HCT116 (cell line): Measurements from ENCODE around the gene RIMS1. TPM values are rescaled to one million over a fixed set of nuclear protein-coding genes. Genes with fewer than 3 reads are reported as not detected.

Source experiments
- ATAC-seq: fragments of 200-7000 bp; cut with Tn5 transposase; 2 replicates; pipeline ENCODE4 v1.9.1; 2020; ENCODE audit warnings: mild to moderate bottlenecking, moderate library complexity
- BruUV-seq: library from RNA; stranded (reverse); fragments of 400-500 nt; replicated peaks from 2 replicates; lab custom pipeline; 2021; lab: Mats Ljungman, UMichigan
- CTCF ChIA-PET: fragments of 300-600 bp; sonication (Branson Sonifier 250); formaldehyde crosslinking; loops from one replicate; lab custom pipeline; 2021; ENCODE audit warnings: antibody characterized with exemption; lab: Charles Lee
- POLR2A ChIA-PET: fragments of 300-600, 350-600 bp; sonication (Branson Sonifier 250); formaldehyde crosslinking; loops from one replicate; lab custom pipeline; 2021; ENCODE audit warnings: antibody characterized with exemption; lab: Charles Lee
- RAD21 ChIA-PET, 2 experiments: fragments of 300-600 bp; sonication (Branson Sonifier 250); formaldehyde crosslinking; loops; one replicate each; lab custom pipeline; 2023; ENCODE audit warnings: low total read pairs in 2 of 2; ENCODE audit not compliant: uncharacterized antibody in 2 of 2, unreplicated experiment in 2 of 2, low non-redundant PET in 1 of 2; lab: Charles Lee
- DNase-seq: peaks from one replicate; pipeline ENCODE4 v3.0.0-alpha.2; 2010; ENCODE audit warnings: low read depth, low spot score
- H2AFZ ChIP-seq: fragments of 200-600 bp; shearing (Covaris generic), sonication (generic); 2 replicates; pipeline ENCODE4 v1.6.1; 2017; ENCODE audit warnings: low read depth, mixed run types, mixed read lengths, antibody characterized with exemption, low read length; ENCODE audit not compliant: poor library complexity, severe bottlenecking
- H3K27ac ChIP-seq: 2 replicates; pipeline ENCODE4 v1.5.1; 2012; ENCODE audit warnings: low read depth, low read length
- H3K27me3 ChIP-seq: fragments of 200-600 bp; sonication (generic); 2 replicates; pipeline ENCODE4 v1.6.1; 2016; ENCODE audit warnings: mixed run types, low read length, mixed read lengths; ENCODE audit not compliant: insufficient read depth
- H3K36me3 ChIP-seq, 2 experiments: fragments of 200-500 bp in 1 of 2; fragments of 200-600 bp in 1 of 2; sonication (Bioruptor generic) in 1 of 2; sonication (generic) in 1 of 2; 2 replicates each; pipeline versions ENCODE4 v1.5.1 to v1.6.1; 2014 to 2016; ENCODE audit warnings: low read length in 2 of 2, inconsistent platforms in 1 of 2, mixed read lengths in 1 of 2, mixed run types in 1 of 2; ENCODE audit not compliant: insufficient read depth in 2 of 2, control insufficient read depth in 1 of 2
- H3K4me1 ChIP-seq, 2 experiments: fragments of 200-600 bp in 1 of 2; sonication (generic) in 1 of 2; 2 replicates each; pipeline versions ENCODE4 v1.5.1 to v1.6.1; 2012 to 2017; ENCODE audit warnings: low read length in 2 of 2, inconsistent platforms in 1 of 2, mild to moderate bottlenecking in 1 of 2, mixed read lengths in 1 of 2, mixed run types in 1 of 2, moderate library complexity in 1 of 2; ENCODE audit not compliant: insufficient read depth in 2 of 2, control insufficient read depth in 1 of 2
- H3K4me2 ChIP-seq: fragments of 200-600 bp; sonication (generic); 2 replicates; pipeline ENCODE4 v1.6.1; 2017; ENCODE audit warnings: mixed run types, low read length, mixed read lengths
- H3K4me3 ChIP-seq, 2 experiments: fragments of 200-600 bp in 1 of 2; sonication (generic) in 1 of 2; replicated peaks in 1 of 2; 2 replicates each; pipeline ENCODE4 v1.5.1; 2011 to 2016; ENCODE audit warnings: low read length in 2 of 2, control low read depth in 1 of 2, low read depth in 1 of 2, mild to moderate bottlenecking in 1 of 2, mixed read lengths in 1 of 2, mixed run types in 1 of 2
- H3K79me2 ChIP-seq: fragments of 200-600 bp; sonication (generic); 2 replicates; pipeline ENCODE4 v1.6.1; 2017; ENCODE audit warnings: mild to moderate bottlenecking, mixed run types, low read length, moderate library complexity, mixed read lengths; ENCODE audit not compliant: insufficient read depth
- H3K9ac ChIP-seq: fragments of 200-600 bp; sonication (generic); 2 replicates; pipeline ENCODE4 v1.6.1; 2016; ENCODE audit warnings: low read length, mixed read lengths
- H3K9me2 ChIP-seq: fragments of 200-600 bp; sonication (generic), shearing (Covaris generic); 2 replicates; pipeline ENCODE4 v1.6.1; 2017; ENCODE audit warnings: mixed run types, mild to moderate bottlenecking, moderate library complexity; ENCODE audit not compliant: insufficient read depth
- H3K9me3 ChIP-seq, 2 experiments: fragments of 200-500 bp in 1 of 2; fragments of 200-600 bp in 1 of 2; sonication (Bioruptor generic) in 1 of 2; sonication (generic) in 1 of 2; 2 replicates each; pipeline ENCODE4 v1.6.1; 2014 to 2017; ENCODE audit warnings: low read length in 2 of 2, mixed read lengths in 2 of 2, inconsistent platforms in 1 of 2, low read depth in 1 of 2, mild to moderate bottlenecking in 1 of 2, mixed run types in 1 of 2, moderate library complexity in 1 of 2; ENCODE audit not compliant: control insufficient read depth in 1 of 2, insufficient read depth in 1 of 2
- H4K20me1 ChIP-seq: fragments of 200-600 bp; sonication (generic), shearing (Covaris generic); 2 replicates; pipeline ENCODE4 v1.6.1; 2017; ENCODE audit warnings: mixed run types, mild to moderate bottlenecking, moderate library complexity; ENCODE audit not compliant: insufficient read depth
- CTCF ChIP-seq, 3 experiments: fragments of 200-600 bp in 1 of 3; sonication (generic) in 1 of 3; IDR thresholded peaks in 2 of 3; conservative IDR thresholded peaks in 1 of 3; 2 replicates each; pipeline ENCODE4 v1.5.1; 2012 to 2017; ENCODE audit warnings: low read depth in 2 of 3, low read length in 2 of 3, antibody characterized with exemption in 1 of 3, borderline replicate concordance in 1 of 3, control low read depth in 1 of 3, mild to moderate bottlenecking in 1 of 3, mixed read lengths in 1 of 3, mixed run types in 1 of 3, moderate library complexity in 1 of 3; ENCODE audit not compliant: insufficient read depth in 1 of 3
- EGR1 ChIP-seq: IDR thresholded peaks from 2 replicates; pipeline ENCODE4 v1.6.1; 2012; ENCODE audit warnings: low read depth
- EZH2 ChIP-seq: fragments of 200-600 bp; sonication (generic); IDR thresholded peaks from 2 replicates; pipeline ENCODE4 v1.6.1; 2017; ENCODE audit warnings: antibody characterized with exemption, mixed run types
- FOSL1 ChIP-seq: IDR thresholded peaks from 2 replicates; pipeline ENCODE4 v1.6.1; 2012; ENCODE audit warnings: low read depth
- POLR2A ChIP-seq: IDR thresholded peaks from 2 replicates; pipeline ENCODE4 v1.7.0; 2011; ENCODE audit warnings: borderline replicate concordance; ENCODE audit not compliant: insufficient read depth, insufficient read length; ENCODE audit errors: extremely low read depth
- POLR2AphosphoS5 ChIP-seq: IDR thresholded peaks from 2 replicates; pipeline ENCODE4 v1.6.1; 2011; ENCODE audit warnings: mild to moderate bottlenecking, low read depth, low read length, moderate library complexity
- REST ChIP-seq: IDR thresholded peaks from 2 replicates; pipeline ENCODE4 v1.6.1; 2012; ENCODE audit warnings: low read depth
- SIN3A ChIP-seq: IDR thresholded peaks from 2 replicates; pipeline ENCODE4 v1.6.1; 2012; ENCODE audit warnings: low read depth
- TCF7L2 ChIP-seq: IDR thresholded peaks from 2 replicates; pipeline ENCODE4 v1.7.0; 2011; ENCODE audit warnings: borderline replicate concordance, inconsistent platforms; ENCODE audit not compliant: insufficient read depth, insufficient read length; ENCODE audit errors: extremely low read depth
- YY1 ChIP-seq: IDR thresholded peaks from 2 replicates; pipeline ENCODE4 v1.6.1; 2011; ENCODE audit warnings: low read length, low read depth, moderate library complexity, mild to moderate bottlenecking; ENCODE audit not compliant: insufficient replicate concordance; ENCODE audit errors: extremely low read depth
- ZNF274 ChIP-seq: fragments of 200-500 bp; sonication (Bioruptor generic); IDR thresholded peaks from 2 replicates; pipeline ENCODE4 v1.6.1; 2014; ENCODE audit warnings: mild to moderate bottlenecking, low read depth, low read length, inconsistent platforms
- intact Hi-C: fragments of 100-400 bp; cut with micrococcal nuclease; formaldehyde crosslinking; loops from 2 replicates; pipeline ENCODE4 v1.10.0; 2022
- total RNA-seq: library from RNA; stranded (reverse); gene quantifications from one replicate; pipeline ENCODE4 v1.2.1, GENCODE V29; 2021; ENCODE audit not compliant: unreplicated experiment
- TF ChIP-seq, protein P1 (sequence below): IDR thresholded peaks from 2 replicates; pipeline ENCODE4 v1.6.1; 2012

RIMS1 gene
- total RNA-seq, 1 experiment from 2014 or later = not detected

- TF ChIP-seq SIN3A (no peak), ZNF274 (no peak), EZH2 (no peak), CTCF (IDR thresholded peaks at IDR 0.05 in 2 of 3, conservative IDR thresholded peaks at IDR 0.05 in 1 of 3; ENCODE audit: borderline replicate concordance in 1 of 3, insufficient read depth in 1 of 3, low read depth in 2 of 3, low read length in 2 of 3) (no peak), POLR2AphosphoS5 (no peak), YY1 (no peak), EGR1 (no peak), REST (no peak), FOSL1 (no peak), POLR2A (no peak), TCF7L2 (no peak)
- TF ChIP-seq, protein P1, sequence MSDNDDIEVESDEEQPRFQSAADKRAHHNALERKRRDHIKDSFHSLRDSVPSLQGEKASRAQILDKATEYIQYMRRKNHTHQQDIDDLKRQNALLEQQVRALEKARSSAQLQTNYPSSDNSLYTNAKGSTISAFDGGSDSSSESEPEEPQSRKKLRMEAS = no peak
- Histone ChIP-seq H3K4me2 (no peak overlapping the region), H2AFZ (no peak overlapping the region), H3K79me2 (no peaks in the 10 kb centered on the region), H3K27ac (no peak overlapping the region), H3K27me3 (no peaks in the 10 kb centered on the region), H4K20me1 (no peaks in the 10 kb centered on the region), H3K36me3 (no peaks in the 10 kb centered on the region), H3K4me3 (no peak overlapping the region), H3K4me1 (no peaks in the 10 kb centered on the region), H3K9me3 (no peaks in the 10 kb centered on the region; a peak in 1 of 4 replicates), H3K9me2 (no peaks in the 10 kb centered on the region), H3K9ac (no peak overlapping the region)
- intact Hi-C loops = no loop called here
- RAD21 ChIA-PET = no interaction called here
- POLR2A ChIA-PET = no interaction called here
- CTCF ChIA-PET = no interaction called here
- BruUV-seq = no TSS peak
- DNase-seq (no peak), ATAC-seq (no peak)
Measured at GRCh38 chr6:72130327-72130726, 244.0 kb downstream of the RIMS1 start.
